AG04449 (cell line): ENCODE data around the gene PROZ.

Source experiments
- CTCF ChIA-PET: fragments of 350-600 bp; formaldehyde crosslinking; extraction: SDS; loops from one replicate; lab custom pipeline; 2021; ENCODE audit warnings: antibody characterized with exemption; lab: Yijun Ruan, JAX
- POLR2A ChIA-PET: fragments of 400-600, 350-600 bp; formaldehyde crosslinking; extraction: SDS; loops from one replicate; lab custom pipeline; 2020; ENCODE audit warnings: antibody characterized with exemption, inconsistent platforms; lab: Yijun Ruan, JAX
- DNase-seq: peaks from one replicate; pipeline ENCODE4 v3.0.0-alpha.2; 2010; ENCODE audit warnings: low read depth, low spot score
- H3K4me3 ChIP-seq: 2 replicates; pipeline ENCODE4 v1.5.1; 2011; ENCODE audit warnings: low read depth, mild to moderate bottlenecking, control low read depth, low read length
- TF ChIP-seq, protein P1 (sequence below): IDR thresholded peaks from one replicate; pipeline ENCODE4 v1.5.1; 2011; ENCODE audit warnings: mild to moderate bottlenecking, moderate library complexity, low read length, control low read depth, inconsistent platforms; ENCODE audit not compliant: insufficient read depth; ENCODE audit errors: missing control alignments

Gene PROZ

GRCh38 chr13:113204378-113204734 lies 45.9 kb downstream of the PROZ start:
- CTCF ChIA-PET, result no interaction called here
- POLR2A ChIA-PET, result no interaction called here

GRCh38 chr13:113205428-113205931 lies 47.0 kb downstream of the PROZ start:
- CTCF ChIA-PET, result no interaction called here
- POLR2A ChIA-PET, result no interaction called here
- H3K4me3 ChIP-seq, result no peak overlapping the region
- TF ChIP-seq, protein P1, sequence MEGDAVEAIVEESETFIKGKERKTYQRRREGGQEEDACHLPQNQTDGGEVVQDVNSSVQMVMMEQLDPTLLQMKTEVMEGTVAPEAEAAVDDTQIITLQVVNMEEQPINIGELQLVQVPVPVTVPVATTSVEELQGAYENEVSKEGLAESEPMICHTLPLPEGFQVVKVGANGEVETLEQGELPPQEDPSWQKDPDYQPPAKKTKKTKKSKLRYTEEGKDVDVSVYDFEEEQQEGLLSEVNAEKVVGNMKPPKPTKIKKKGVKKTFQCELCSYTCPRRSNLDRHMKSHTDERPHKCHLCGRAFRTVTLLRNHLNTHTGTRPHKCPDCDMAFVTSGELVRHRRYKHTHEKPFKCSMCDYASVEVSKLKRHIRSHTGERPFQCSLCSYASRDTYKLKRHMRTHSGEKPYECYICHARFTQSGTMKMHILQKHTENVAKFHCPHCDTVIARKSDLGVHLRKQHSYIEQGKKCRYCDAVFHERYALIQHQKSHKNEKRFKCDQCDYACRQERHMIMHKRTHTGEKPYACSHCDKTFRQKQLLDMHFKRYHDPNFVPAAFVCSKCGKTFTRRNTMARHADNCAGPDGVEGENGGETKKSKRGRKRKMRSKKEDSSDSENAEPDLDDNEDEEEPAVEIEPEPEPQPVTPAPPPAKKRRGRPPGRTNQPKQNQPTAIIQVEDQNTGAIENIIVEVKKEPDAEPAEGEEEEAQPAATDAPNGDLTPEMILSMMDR, result no peak
- DNase-seq, result no peak

More at GRCh38 chr13:113204378-113204734, 45.9 kb downstream of the PROZ start:
- no peak overlapping the region for H3K4me3 ChIP-seq
- TF ChIP-seq, protein P1, result no peak
- DNase-seq, result no peak

DNA sequence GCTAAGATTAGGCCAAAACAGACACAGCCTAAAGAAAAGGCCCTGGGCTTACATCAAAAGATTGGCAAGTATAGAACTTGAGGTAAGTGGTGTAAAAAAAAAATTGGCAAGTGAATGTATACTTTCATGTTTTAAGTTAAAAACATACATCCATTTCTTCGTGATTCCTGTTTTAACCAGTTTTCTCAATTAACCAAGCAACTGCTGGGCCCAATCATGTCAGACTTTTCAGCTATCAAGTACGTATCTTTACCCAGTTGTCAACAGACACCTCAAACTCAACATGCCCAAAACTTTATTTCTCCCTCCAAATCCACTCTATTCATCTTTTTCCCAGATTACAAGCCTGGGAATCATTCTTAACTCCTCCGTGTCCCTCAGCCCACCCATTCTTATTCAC lies 49.0 kb downstream of the PROZ start:
- POLR2A ChIA-PET, result no interaction called here
- no peak for DNase-seq
- TF ChIP-seq, protein P1, result no peak
- CTCF ChIA-PET, result interaction anchor here (0.9 to 1.4 kb wide), 4 partner anchors 9 to 172 kb away, joined by 3 to 5 read pairs (median 3); no protein-coding TSS in a partner anchor
- H3K4me3 ChIP-seq, result peak overlapping the region; percentile 62

- TF ChIP-seq, protein P1, result peak; percentile 0
- peak overlapping the region; percentile 62 for H3K4me3 ChIP-seq
- ChIA-PET CTCF (interaction anchor here (1.2 to 1.4 kb wide), 2 partner anchors 13 to 172 kb away, joined by 3 to 5 read pairs; no protein-coding TSS in a partner anchor), POLR2A (interaction anchor here (1.0 to 1.1 kb wide), 3 partner anchors 30 to 115 kb away, joined by 3 to 4 read pairs (median 3); no protein-coding TSS in a partner anchor)
- DNase-seq, result no peak
Observed at GRCh38 chr13:113207890-113208420, 49.5 kb downstream of the PROZ start.

- POLR2A ChIA-PET, result interaction anchor here (0.6 to 1.1 kb wide), 4 partner anchors 9 to 116 kb away, joined by 3 to 4 read pairs (median 3); no protein-coding TSS in a partner anchor
- CTCF ChIA-PET, result interaction anchor here (1.1 to 1.4 kb wide), 3 partner anchors 17 to 174 kb away, joined by 3 to 7 read pairs (median 6); no protein-coding TSS in a partner anchor
- TF ChIP-seq, protein P1, result peak; percentile 3
- H3K4me3 ChIP-seq, result peak within 1 kb of the TSS; percentile 76
- DNase-seq, result peak; percentile 14
Observed at GRCh38 chr13:113208421-113209335, 50.2 kb downstream of the PROZ start, which contains the start of gene PCID2. Gene PCID2 (minus strand): TSS chr13:113208669. CDS start chr13:113208634, 35 bp downstream.

DNA sequence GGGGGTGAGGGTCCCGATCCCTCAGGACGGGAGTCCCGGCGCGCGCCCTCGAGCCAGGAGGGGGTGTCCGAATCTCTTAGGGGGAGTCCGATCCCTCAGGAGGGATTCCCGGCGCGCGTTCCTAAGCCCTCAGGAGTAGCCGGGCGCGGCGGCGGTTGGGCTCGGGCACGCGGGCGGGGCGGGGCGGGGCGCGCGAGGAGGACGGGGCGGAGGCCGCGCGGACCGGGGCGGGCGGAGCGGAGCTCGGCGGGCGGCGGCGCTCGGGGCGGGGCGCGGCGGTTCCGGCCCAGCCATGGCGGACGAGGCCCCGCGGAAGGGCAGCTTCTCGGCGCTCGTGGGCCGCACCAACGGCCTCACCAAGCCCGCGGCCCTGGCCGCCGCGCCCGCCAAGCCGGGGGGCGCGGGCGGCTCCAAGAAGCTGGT lies 50.9 kb downstream of the PROZ start, which contains the start of gene CUL4A:
Gene CUL4A (plus strand): TSS at position 278 of the 423 bp plus-strand sequence. CDS start 15 bp downstream, at position 293.
- TF ChIP-seq, protein P1, result no peak
- ChIA-PET POLR2A (interaction anchor here (0.7 to 1.1 kb wide), 2 partner anchors 22 to 56 kb away, joined by 3 to 5 read pairs; no protein-coding TSS in a partner anchor), CTCF (interaction anchor here (1.1 to 1.4 kb wide), 5 partner anchors 10 to 175 kb away, joined by 3 to 7 read pairs (median 3); no protein-coding TSS in a partner anchor)
- peak within 1 kb of the TSS; percentile 76 for H3K4me3 ChIP-seq
- DNase-seq, result no peak
